Measurements from ENCODE around the gene P2RX3.

P2RX3 gene

GRCh38 chr11:57302489-57302888 is 35.7 kb upstream of the P2RX3 start:
- no peak for TF ChIP-seq REST (IDR thresholded peaks at IDR 0.05; ENCODE audit: low read depth)
- TF ChIP-seq NFIC (IDR thresholded peaks at IDR 0.05): no peak
- TF ChIP-seq, protein P1, sequence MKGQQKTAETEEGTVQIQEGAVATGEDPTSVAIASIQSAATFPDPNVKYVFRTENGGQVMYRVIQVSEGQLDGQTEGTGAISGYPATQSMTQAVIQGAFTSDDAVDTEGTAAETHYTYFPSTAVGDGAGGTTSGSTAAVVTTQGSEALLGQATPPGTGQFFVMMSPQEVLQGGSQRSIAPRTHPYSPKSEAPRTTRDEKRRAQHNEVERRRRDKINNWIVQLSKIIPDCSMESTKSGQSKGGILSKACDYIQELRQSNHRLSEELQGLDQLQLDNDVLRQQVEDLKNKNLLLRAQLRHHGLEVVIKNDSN (IDR thresholded peaks at IDR 0.05): no peak
- TF ChIP-seq TAF1 (IDR thresholded peaks at IDR 0.05; ENCODE audit: low read depth): no peak
- TF ChIP-seq EGR1 (IDR thresholded peaks at IDR 0.05): no peak
- TF ChIP-seq YY1 (IDR thresholded peaks at IDR 0.05; ENCODE audit: low read depth): no peak
- TF ChIP-seq CREB1 (IDR thresholded peaks at IDR 0.05; ENCODE audit: low read depth): no peak
- no peak for TF ChIP-seq ZBTB7A (IDR thresholded peaks at IDR 0.05; ENCODE audit: low read depth)
- TF ChIP-seq RAD21 (IDR thresholded peaks at IDR 0.05; ENCODE audit: low read depth): no peak
- TF ChIP-seq TCF12 (IDR thresholded peaks at IDR 0.05; ENCODE audit: low read depth): no peak

DNA sequence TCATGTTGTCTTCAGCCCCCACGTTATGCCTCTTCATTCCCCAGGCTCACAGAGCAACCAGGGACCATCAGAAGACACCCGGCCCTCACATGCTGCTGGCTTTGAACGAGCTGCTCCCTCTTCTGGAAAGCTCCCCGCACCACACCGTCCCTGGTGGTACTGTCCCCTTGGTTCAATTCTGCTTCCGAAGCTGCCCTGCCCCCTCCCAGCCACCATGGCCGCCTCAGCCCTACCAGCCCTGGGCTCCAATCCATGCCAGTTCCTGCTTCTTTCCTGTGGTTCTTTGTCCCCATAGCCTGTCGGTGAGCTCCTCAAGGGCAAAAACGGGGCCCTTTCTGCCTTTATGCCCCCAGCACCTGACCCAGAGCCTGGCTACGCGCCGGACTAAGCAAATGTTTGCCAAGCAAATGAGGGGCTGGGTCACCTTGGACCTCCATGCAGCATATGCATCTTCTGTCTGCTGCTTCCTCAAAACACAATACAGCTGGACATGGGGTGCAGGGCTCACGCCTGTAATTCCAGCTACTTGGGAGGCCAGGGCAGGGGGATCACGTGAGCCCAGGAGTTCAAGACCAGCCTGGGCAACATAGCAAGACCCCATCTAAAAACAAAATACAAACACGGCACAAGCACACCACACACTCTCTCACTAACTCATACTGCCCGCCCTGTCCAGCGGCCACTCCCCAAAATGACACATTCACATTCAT is 34.7 kb upstream of the P2RX3 start:
- TF ChIP-seq RAD21 (IDR thresholded peaks at IDR 0.05; ENCODE audit: low read depth) (no peak), YY1 (IDR thresholded peaks at IDR 0.05; ENCODE audit: low read depth) (no peak), NFIC (IDR thresholded peaks at IDR 0.05) (no peak), EGR1 (IDR thresholded peaks at IDR 0.05) (no peak), CREB1 (IDR thresholded peaks at IDR 0.05; ENCODE audit: low read depth) (no peak), TCF12 (IDR thresholded peaks at IDR 0.05; ENCODE audit: low read depth) (no peak), TAF1 (IDR thresholded peaks at IDR 0.05; ENCODE audit: low read depth) (no peak), TEAD4 (IDR thresholded peaks at IDR 0.05) (no peak), ZBTB7A (IDR thresholded peaks at IDR 0.05; ENCODE audit: low read depth) (no peak), EP300 (IDR thresholded peaks at IDR 0.05; ENCODE audit: borderline replicate concordance) (no peak), CEBPB (IDR thresholded peaks at IDR 0.05) (no peak)
- TF ChIP-seq, protein P2, sequence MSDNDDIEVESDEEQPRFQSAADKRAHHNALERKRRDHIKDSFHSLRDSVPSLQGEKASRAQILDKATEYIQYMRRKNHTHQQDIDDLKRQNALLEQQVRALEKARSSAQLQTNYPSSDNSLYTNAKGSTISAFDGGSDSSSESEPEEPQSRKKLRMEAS (IDR thresholded peaks at IDR 0.05): no peak

- TF ChIP-seq TCF12 (IDR thresholded peaks at IDR 0.05; ENCODE audit: low read depth) (no peak), RAD21 (IDR thresholded peaks at IDR 0.05; ENCODE audit: low read depth) (no peak), FOXM1 (IDR thresholded peaks at IDR 0.05; ENCODE audit: borderline replicate concordance, low read depth) (no peak), CEBPB (IDR thresholded peaks at IDR 0.05) (no peak), TAF1 (IDR thresholded peaks at IDR 0.05; ENCODE audit: low read depth) (no peak), NFIC (IDR thresholded peaks at IDR 0.05) (no peak), REST (IDR thresholded peaks at IDR 0.05; ENCODE audit: low read depth) (no peak), YY1 (IDR thresholded peaks at IDR 0.05; ENCODE audit: low read depth) (no peak), EP300 (IDR thresholded peaks at IDR 0.05; ENCODE audit: borderline replicate concordance) (no peak), ZBTB7A (IDR thresholded peaks at IDR 0.05; ENCODE audit: low read depth) (no peak), EGR1 (IDR thresholded peaks at IDR 0.05) (no peak), CREB1 (IDR thresholded peaks at IDR 0.05; ENCODE audit: low read depth) (no peak)
- TF ChIP-seq, protein P2 (IDR thresholded peaks at IDR 0.05): no peak
- TF ChIP-seq, protein P1 (IDR thresholded peaks at IDR 0.05): no peak
Measured at GRCh38 chr11:57303990-57304579, 34.1 kb upstream of the P2RX3 start.

DNA sequence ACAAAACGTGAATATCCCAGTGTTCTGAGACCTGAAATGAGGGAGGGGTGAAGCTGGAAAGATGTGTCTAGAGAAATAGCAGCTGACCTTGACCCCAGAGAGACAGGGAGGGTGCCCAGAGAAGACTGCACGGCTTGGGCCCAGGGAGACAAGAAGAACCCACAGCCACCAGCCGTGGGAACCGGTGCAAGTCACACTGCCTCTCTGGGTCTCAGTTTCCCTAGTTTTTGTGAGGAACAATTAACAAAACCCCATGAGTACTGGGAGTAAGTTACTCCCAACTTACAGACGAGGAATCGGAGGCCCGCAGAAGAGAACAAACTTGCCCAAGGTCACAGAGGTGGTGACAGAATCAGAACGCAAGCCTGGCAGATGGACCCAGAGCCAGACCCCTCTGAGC is 32.6 kb upstream of the P2RX3 start:
- no peak for TF ChIP-seq EP300 (IDR thresholded peaks at IDR 0.05; ENCODE audit: borderline replicate concordance)
- TF ChIP-seq ZBTB7A (IDR thresholded peaks at IDR 0.05; ENCODE audit: low read depth): no peak
- no peak for TF ChIP-seq EGR1 (IDR thresholded peaks at IDR 0.05)
- TF ChIP-seq, protein P2 (IDR thresholded peaks at IDR 0.05): no peak
- TF ChIP-seq TAF1 (IDR thresholded peaks at IDR 0.05; ENCODE audit: low read depth): no peak
- TF ChIP-seq REST (IDR thresholded peaks at IDR 0.05; ENCODE audit: low read depth): no peak
- no peak for TF ChIP-seq YY1 (IDR thresholded peaks at IDR 0.05; ENCODE audit: low read depth)
- no peak for TF ChIP-seq FOXM1 (IDR thresholded peaks at IDR 0.05; ENCODE audit: borderline replicate concordance, low read depth)
- TF ChIP-seq TCF12 (IDR thresholded peaks at IDR 0.05; ENCODE audit: low read depth): no peak
